RWPE2 (cell line): ENCODE measurements around the gene RPTOR.

Experiments
- ATAC-seq: fragments of 200-7000 bp; cut with Tn5 transposase; 3 replicates; pipeline ENCODE4 v1.9.1; 2021; ENCODE audit warnings: low read depth
- DNase-seq: peaks from one replicate; pipeline ENCODE4 v3.0.0-alpha.2; 2020; ENCODE audit warnings: low spot score
- H3K27ac ChIP-seq: fragments of 450-650 bp; 2 replicates; pipeline ENCODE4 v1.5.1; 2017; ENCODE audit warnings: mild to moderate bottlenecking; ENCODE audit not compliant: poor library complexity, severe bottlenecking
- H3K27me3 ChIP-seq: fragments of 250-450 bp; sonication (Bioruptor Pico); 2 replicates; pipeline ENCODE4 v1.5.1; 2021; ENCODE audit warnings: mild to moderate bottlenecking, moderate library complexity; ENCODE audit not compliant: insufficient read depth, poor library complexity, severe bottlenecking
- H3K36me3 ChIP-seq: fragments of 250-450 bp; sonication (Bioruptor Pico); 2 replicates; pipeline ENCODE4 v1.5.1; 2020; ENCODE audit warnings: low read depth, mild to moderate bottlenecking, moderate library complexity
- H3K4me1 ChIP-seq: fragments of 250-450 bp; sonication (Bioruptor Pico); 2 replicates; pipeline ENCODE4 v1.5.1; 2021; ENCODE audit warnings: mild to moderate bottlenecking, moderate library complexity; ENCODE audit not compliant: insufficient read depth, poor library complexity, severe bottlenecking
- H3K4me3 ChIP-seq: fragments of 250-450 bp; sonication (Bioruptor Pico); 2 replicates; pipeline ENCODE4 v1.5.1; 2021; ENCODE audit warnings: mild to moderate bottlenecking, moderate library complexity; ENCODE audit not compliant: severe bottlenecking
- H3K9me3 ChIP-seq: fragments of 250-450 bp; sonication (Bioruptor Pico); 2 replicates; pipeline ENCODE4 v1.5.1; 2021; ENCODE audit warnings: mild to moderate bottlenecking, moderate library complexity; ENCODE audit not compliant: severe bottlenecking
- CTCF ChIP-seq: fragments of 450-650 bp; IDR thresholded peaks from one replicate; pipeline ENCODE4 v1.5.1; 2017; ENCODE audit warnings: mild to moderate bottlenecking, moderate library complexity; ENCODE audit not compliant: poor library complexity, severe bottlenecking

The RPTOR gene

GRCh38 chr17:80832888-80833583, 288.4 kb downstream of the RPTOR start:
- H3K27me3 ChIP-seq = no peaks in the 10 kb centered on the region
- H3K36me3 ChIP-seq = no peaks in the 10 kb centered on the region
- H3K9me3 ChIP-seq = no peaks in the 10 kb centered on the region
- ATAC-seq (peak; percentile 97), DNase-seq (peak; percentile 94)
- no peak for TF ChIP-seq CTCF
- H3K27ac ChIP-seq = peak overlapping the region; percentile 87
- H3K4me3 ChIP-seq = peak overlapping the region; percentile 23
- H3K4me1 ChIP-seq = peaks cover 11% of the 10 kb centered on the region

- Histone ChIP-seq H3K4me1 (peaks cover 10% of the 10 kb centered on the region), H3K27me3 (no peaks in the 10 kb centered on the region), H3K9me3 (no peaks in the 10 kb centered on the region), H3K27ac (peak overlapping the region; percentile 87), H3K4me3 (no peak overlapping the region), H3K36me3 (no peaks in the 10 kb centered on the region)
- TF ChIP-seq CTCF = no peak
- ATAC-seq (no peak), DNase-seq (peak; percentile 32)
Measured at GRCh38 chr17:80833952-80834892, 289.6 kb downstream of the RPTOR start.

DNA sequence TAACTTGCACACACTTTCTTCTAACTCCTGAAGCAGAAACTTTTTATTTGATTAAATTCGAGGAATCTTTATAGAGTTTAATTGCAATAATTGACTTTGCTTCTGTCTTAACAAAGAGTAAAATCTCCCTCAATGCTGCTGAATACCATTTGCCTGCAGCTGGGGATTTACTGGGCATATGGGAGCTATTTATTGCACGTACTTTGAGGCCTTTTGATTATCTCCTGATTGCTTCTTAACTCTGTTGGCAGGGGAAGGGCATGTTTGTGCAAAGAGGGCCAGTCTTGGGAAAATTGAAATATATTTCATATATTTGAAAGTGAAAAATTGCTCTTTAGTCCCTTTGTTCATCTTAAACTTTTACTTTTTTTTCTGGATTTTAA, 290.2 kb downstream of the RPTOR start:
- 0 out of 2 replicates have a peak, but pooled peaks cover 3% of the 10 kb centered on the region for H3K36me3 ChIP-seq
- peaks cover 10% of the 10 kb centered on the region for H3K4me1 ChIP-seq

GRCh38 chr17:80835816-80836657, 291.4 kb downstream of the RPTOR start:
- TF ChIP-seq CTCF = no peak
- Histone ChIP-seq H3K27me3 (no peaks in the 10 kb centered on the region), H3K27ac (no peak overlapping the region), H3K36me3 (0 out of 2 replicates have a peak, but pooled peaks cover 3% of the 10 kb centered on the region), H3K9me3 (no peaks in the 10 kb centered on the region), H3K4me1 (peaks cover 10% of the 10 kb centered on the region), H3K4me3 (no peak overlapping the region)
- DNase-seq (no peak), ATAC-seq (no peak)

More for the DNA sequence above, 290.2 kb downstream of the RPTOR start:
- H3K4me3 ChIP-seq = no peak overlapping the region
- ATAC-seq (no peak), DNase-seq (no peak)
- H3K27ac ChIP-seq = no peak overlapping the region
- no peak for TF ChIP-seq CTCF
- no peaks in the 10 kb centered on the region for H3K27me3 ChIP-seq
- H3K9me3 ChIP-seq = no peaks in the 10 kb centered on the region
